ENCODE measurements around the gene PTMA.

PTMA gene

GRCh38 chr2:231689124-231689893 is 19.0 kb upstream of the PTMA start:
- TF ChIP-seq RAD21 (IDR thresholded peaks at IDR 0.05; ENCODE audit: low read depth) (no peak), USF1 (IDR thresholded peaks at IDR 0.05) (no peak), ZBTB7A (IDR thresholded peaks at IDR 0.05; ENCODE audit: low read depth) (no peak), MAX (IDR thresholded peaks at IDR 0.05) (no peak), YY1 (IDR thresholded peaks at IDR 0.05; ENCODE audit: low read depth) (no peak), TAF1 (IDR thresholded peaks at IDR 0.05; ENCODE audit: low read depth) (no peak), TCF12 (IDR thresholded peaks at IDR 0.05; ENCODE audit: low read depth) (no peak), NFIC (IDR thresholded peaks at IDR 0.05) (no peak)

- TF ChIP-seq USF1 (IDR thresholded peaks at IDR 0.05) (no peak), MAX (IDR thresholded peaks at IDR 0.05) (no peak), FOXM1 (IDR thresholded peaks at IDR 0.05; ENCODE audit: borderline replicate concordance, low read depth) (no peak), TCF12 (IDR thresholded peaks at IDR 0.05; ENCODE audit: low read depth) (no peak), ZBTB7A (IDR thresholded peaks at IDR 0.05; ENCODE audit: low read depth) (no peak), CEBPB (IDR thresholded peaks at IDR 0.05) (no peak), TAF1 (IDR thresholded peaks at IDR 0.05; ENCODE audit: low read depth) (no peak), RAD21 (IDR thresholded peaks at IDR 0.05; ENCODE audit: low read depth) (no peak), TEAD4 (IDR thresholded peaks at IDR 0.05) (no peak), YY1 (IDR thresholded peaks at IDR 0.05; ENCODE audit: low read depth) (no peak), EP300 (IDR thresholded peaks at IDR 0.05; ENCODE audit: borderline replicate concordance) (no peak), EGR1 (IDR thresholded peaks at IDR 0.05) (no peak), CREB1 (IDR thresholded peaks at IDR 0.05; ENCODE audit: low read depth) (no peak), NFIC (IDR thresholded peaks at IDR 0.05) (no peak), REST (IDR thresholded peaks at IDR 0.05; ENCODE audit: low read depth) (no peak)
Measured at GRCh38 chr2:231691251-231691772, 17.0 kb upstream of the PTMA start.

- no peak for TF ChIP-seq MAX (IDR thresholded peaks at IDR 0.05)
- TF ChIP-seq TEAD4 (IDR thresholded peaks at IDR 0.05), result no peak
- no peak for TF ChIP-seq CREB1 (IDR thresholded peaks at IDR 0.05; ENCODE audit: low read depth)
- TF ChIP-seq ZBTB7A (IDR thresholded peaks at IDR 0.05; ENCODE audit: low read depth), result no peak
- no peak for TF ChIP-seq USF1 (IDR thresholded peaks at IDR 0.05)
- TF ChIP-seq TAF1 (IDR thresholded peaks at IDR 0.05; ENCODE audit: low read depth), result no peak
- no peak for TF ChIP-seq RAD21 (IDR thresholded peaks at IDR 0.05; ENCODE audit: low read depth)
- no peak for TF ChIP-seq EGR1 (IDR thresholded peaks at IDR 0.05)
- no peak for TF ChIP-seq CEBPB (IDR thresholded peaks at IDR 0.05)
- TF ChIP-seq REST (IDR thresholded peaks at IDR 0.05; ENCODE audit: low read depth), result no peak
- TF ChIP-seq YY1 (IDR thresholded peaks at IDR 0.05; ENCODE audit: low read depth), result no peak
- no peak for TF ChIP-seq EP300 (IDR thresholded peaks at IDR 0.05; ENCODE audit: borderline replicate concordance)
Measured at GRCh38 chr2:231692847-231693246, 15.5 kb upstream of the PTMA start.

GRCh38 chr2:231693956-231694355 is 14.4 kb upstream of the PTMA start:
- no peak for TF ChIP-seq YY1 (IDR thresholded peaks at IDR 0.05; ENCODE audit: low read depth)
- no peak for TF ChIP-seq CREB1 (IDR thresholded peaks at IDR 0.05; ENCODE audit: low read depth)
- no peak for TF ChIP-seq FOXM1 (IDR thresholded peaks at IDR 0.05; ENCODE audit: borderline replicate concordance, low read depth)
- no peak for TF ChIP-seq EGR1 (IDR thresholded peaks at IDR 0.05)
- no peak for TF ChIP-seq EP300 (IDR thresholded peaks at IDR 0.05; ENCODE audit: borderline replicate concordance)
- no peak for TF ChIP-seq TAF1 (IDR thresholded peaks at IDR 0.05; ENCODE audit: low read depth)
- TF ChIP-seq TEAD4 (IDR thresholded peaks at IDR 0.05), result no peak
- no peak for TF ChIP-seq NFIC (IDR thresholded peaks at IDR 0.05)
- no peak for TF ChIP-seq REST (IDR thresholded peaks at IDR 0.05; ENCODE audit: low read depth)
- no peak for TF ChIP-seq RAD21 (IDR thresholded peaks at IDR 0.05; ENCODE audit: low read depth)
- TF ChIP-seq USF1 (IDR thresholded peaks at IDR 0.05), result no peak

Measured in Ishikawa (cell line).